Motor neuron (in vitro differentiated cells): ENCODE results near the gene LMCD1. TPM values are rescaled to one million over a fixed set of nuclear protein-coding genes. Genes with fewer than 3 reads are reported as not detected.

Experiments used
- ATAC-seq, 8 experiments: fragments of 200-7000 bp; cut with Tn5 transposase; replicated peaks in 6 of 8; 2 replicates each; pipeline ENCODE4 v1.8.0; 2021; ENCODE audit warnings: mild to moderate bottlenecking in 8 of 8, moderate library complexity in 8 of 8
- H3K27ac ChIP-seq, 2 donors: fragments of 250-450 bp; sonication (Bioruptor Pico); 2 replicates each; pipeline ENCODE4 v1.9.0; 2021; ENCODE audit warnings: antibody characterized with exemption in 2 of 2, mild to moderate bottlenecking in 2 of 2, moderate library complexity in 1 of 2
- H3K4me1 ChIP-seq, 2 donors: fragments of 250-450 bp; sonication (Bioruptor Pico); replicated peaks in 1 of 2; 2 replicates each; pipeline ENCODE4 v1.6.1; 2021; ENCODE audit warnings: antibody characterized with exemption in 2 of 2, mild to moderate bottlenecking in 2 of 2, moderate library complexity in 1 of 2
- H3K4me3 ChIP-seq, 5 donors: fragments of 250-450 bp; sonication (Bioruptor Pico); 2 replicates each; pipeline ENCODE4 v1.9.0; 2021; ENCODE audit warnings: antibody characterized with exemption in 5 of 5, mild to moderate bottlenecking in 5 of 5, moderate library complexity in 4 of 5
- WGBS, 10 experiments: fragments of 450-650 bp; shearing (Covaris generic); methylation state at CpG; one replicate each; pipeline ENCODE4 v1.0.0; 2022; 5-methylcytosine and 5-hydroxymethylcytosine counted together
- in situ Hi-C, 9 experiments: fragments of 400-800 bp; cut with MboI; loops; one replicate each; pipeline ENCODE4 v1.15.0; 2021; ENCODE audit warnings: low sequenced_read_pairs in 9 of 9, low pct_unique_long_range_greater_than_20kb in 2 of 9; ENCODE audit not compliant: unreplicated experiment in 9 of 9
- total RNA-seq, 8 experiments: library from RNA; unstranded; fragments of 300-600 nt; gene quantifications; 2 replicates each; pipeline versions ENCODE4 v1.2.3 to v1.2.4, GENCODE V29; 2022

The LMCD1 gene
- total RNA-seq, 8 experiments from 2014 or later: 1.8 to 57.1 (median 5.3) TPM

- in situ Hi-C loops: no loop called here
These were observed 60.5 kb downstream of the LMCD1 start for GRCh38 chr3:8562081-8562595.

DNA sequence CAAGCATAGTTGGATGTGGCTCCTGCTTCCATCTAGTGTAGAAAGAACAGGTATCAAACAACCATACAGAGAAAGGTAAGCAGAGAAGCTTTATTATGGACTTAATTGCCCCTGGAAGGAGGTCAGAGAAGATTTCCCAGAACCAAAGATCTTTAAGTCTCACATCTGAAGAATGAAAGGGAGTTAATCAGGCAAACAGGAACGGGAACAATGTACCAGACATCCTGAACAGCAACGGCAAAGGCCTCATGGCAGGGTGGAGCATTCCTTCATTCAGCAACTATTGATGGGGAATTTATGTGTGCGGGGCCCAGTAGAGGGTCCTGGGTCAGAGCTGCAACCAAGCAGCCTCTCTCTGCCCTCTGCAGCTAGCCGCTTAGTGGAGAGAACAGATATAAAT lies 61.5 kb downstream of the LMCD1 start:
- no peak overlapping the region for H3K27ac ChIP-seq
- 40 to 100% (median 80%) methylated on average over 1 to 3 of the region's 4 CpGs; no CpG with 5 or more reads in 1 of the 10 experiments for WGBS, 10 experiments
- H3K4me3 ChIP-seq: no peak overlapping the region
- in situ Hi-C loops: no loop called here
- ATAC-seq: no peak
- H3K4me1 ChIP-seq: no peaks in the 10 kb centered on the region

More at GRCh38 chr3:8562081-8562595, 60.5 kb downstream of the LMCD1 start:
- no peak overlapping the region for H3K4me3 ChIP-seq
- no peak overlapping the region for H3K27ac ChIP-seq
- ATAC-seq: no peak
- WGBS, 10 experiments: 83 to 100% (median 100%) methylated on average over 1 to 2 of the region's 3 CpGs; no CpG with 5 or more reads in 5 of the 10 experiments
- H3K4me1 ChIP-seq: no peaks in the 10 kb centered on the region

- WGBS, 10 experiments: 89 to 100% (median 100%) methylated on average over 1 to 4 of the region's 4 CpGs; no CpG with 5 or more reads in 1 of the 10 experiments
- Histone ChIP-seq H3K27ac (no peak overlapping the region), H3K4me3 (no peak overlapping the region), H3K4me1 (no peaks in the 10 kb centered on the region)
- no peak for ATAC-seq
- in situ Hi-C loops: no loop called here
These were observed 62.0 kb downstream of the LMCD1 start for GRCh38 chr3:8563597-8563996.

DNA sequence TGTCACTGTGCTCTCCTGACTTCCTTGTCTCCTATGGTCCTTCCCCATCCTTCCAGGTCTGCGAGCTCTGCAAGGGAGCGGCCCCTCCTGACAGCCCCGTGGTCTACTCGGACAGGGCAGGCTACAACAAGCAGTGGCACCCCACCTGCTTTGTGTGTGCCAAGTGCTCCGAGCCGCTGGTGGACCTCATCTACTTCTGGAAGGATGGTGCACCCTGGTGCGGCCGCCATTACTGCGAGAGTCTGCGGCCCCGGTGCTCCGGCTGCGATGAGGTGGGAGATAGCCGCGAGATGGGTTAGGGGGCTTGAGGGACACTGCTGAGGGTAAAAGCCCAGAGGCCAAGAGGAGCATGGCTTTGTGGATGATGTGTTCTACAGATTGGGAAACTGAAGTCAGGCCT lies 63.8 kb downstream of the LMCD1 start:
- in situ Hi-C loops: no loop called here
- WGBS, 10 experiments: 95 to 100% (median 99%) methylated on average over 2 to 10 of the region's 15 CpGs; no CpG with 5 or more reads in 5 of the 10 experiments
- no peaks in the 10 kb centered on the region for H3K4me1 ChIP-seq
- ATAC-seq: no peak
- no peak overlapping the region for H3K27ac ChIP-seq
- no peak overlapping the region for H3K4me3 ChIP-seq

DNA sequence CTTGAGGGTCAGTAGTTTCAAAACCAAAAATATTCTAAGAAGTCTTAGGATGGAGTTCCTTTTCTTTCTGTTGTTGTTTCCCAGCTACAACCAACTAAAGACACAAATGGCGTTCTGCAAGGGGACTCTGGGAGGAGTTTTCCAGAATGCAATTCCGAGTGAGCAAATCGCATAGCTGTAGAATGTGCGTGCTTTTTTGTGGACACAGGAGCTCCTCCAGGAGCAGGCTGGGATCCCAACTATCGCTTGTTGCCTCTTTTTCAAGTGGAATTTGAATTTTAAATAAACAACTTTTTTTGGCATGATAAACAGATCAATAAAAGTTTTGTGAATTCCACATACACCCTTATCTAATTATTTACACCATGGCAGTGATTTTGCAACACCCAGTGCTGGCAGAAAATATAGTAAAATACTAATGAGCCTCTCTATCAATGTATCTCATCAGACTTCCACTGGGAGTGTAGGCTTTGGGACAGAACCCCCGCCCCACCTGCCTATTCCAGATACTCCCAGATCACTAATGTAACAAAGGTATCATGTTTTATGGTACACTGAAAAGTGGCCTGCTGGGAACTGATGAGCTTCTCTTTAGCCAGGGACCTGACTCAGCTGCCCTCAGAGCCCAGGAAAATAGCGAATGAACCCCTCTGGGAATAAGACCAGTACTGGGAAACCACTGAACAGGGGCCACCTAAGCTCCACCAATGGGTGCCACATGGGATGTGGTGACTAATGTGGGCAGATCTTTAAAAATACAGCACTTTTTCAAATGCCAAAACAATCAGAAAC lies 66.4 kb downstream of the LMCD1 start:
- in situ Hi-C loops: no loop called here
- no peak for ATAC-seq
- H3K4me3 ChIP-seq: no peak overlapping the region
- H3K4me1 ChIP-seq: no peaks in the 10 kb centered on the region
- 70 to 100% (median 90%) methylated on average over 2 to 6 of the region's 7 CpGs; no CpG with 5 or more reads in 1 of the 10 experiments for whole genome bisulfite sequencing, 10 experiments
- H3K27ac ChIP-seq: no peak overlapping the region

DNA sequence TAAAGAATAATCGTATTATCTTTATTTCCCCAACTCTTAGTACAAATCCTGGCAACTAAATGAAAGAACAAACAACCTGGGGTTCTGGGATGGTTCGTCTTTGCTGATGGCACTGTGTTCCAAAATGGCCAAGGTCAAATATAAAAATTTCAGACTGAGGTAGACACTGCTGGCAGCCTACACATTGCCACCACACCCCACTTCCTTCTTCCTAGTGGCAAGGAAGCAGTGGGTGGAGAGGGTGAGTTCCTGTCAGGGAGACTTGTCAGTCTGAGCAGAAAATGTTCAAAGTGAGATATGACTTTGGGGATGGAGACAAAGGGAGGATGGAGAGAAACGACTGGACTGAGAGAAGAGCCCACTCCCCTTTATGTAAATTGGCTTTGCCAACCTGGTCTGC lies 69.6 kb downstream of the LMCD1 start:
- no peak for ATAC-seq
- H3K4me3 ChIP-seq: no peak overlapping the region
- 33 to 100% (median 77%) methylated on average over 1 to 3 of the region's 3 CpGs; no CpG with 5 or more reads in 2 of the 10 experiments for WGBS, 10 experiments
- no peak overlapping the region for H3K27ac ChIP-seq
- in situ Hi-C loops: no loop called here
- no peaks in the 10 kb centered on the region for H3K4me1 ChIP-seq

DNA sequence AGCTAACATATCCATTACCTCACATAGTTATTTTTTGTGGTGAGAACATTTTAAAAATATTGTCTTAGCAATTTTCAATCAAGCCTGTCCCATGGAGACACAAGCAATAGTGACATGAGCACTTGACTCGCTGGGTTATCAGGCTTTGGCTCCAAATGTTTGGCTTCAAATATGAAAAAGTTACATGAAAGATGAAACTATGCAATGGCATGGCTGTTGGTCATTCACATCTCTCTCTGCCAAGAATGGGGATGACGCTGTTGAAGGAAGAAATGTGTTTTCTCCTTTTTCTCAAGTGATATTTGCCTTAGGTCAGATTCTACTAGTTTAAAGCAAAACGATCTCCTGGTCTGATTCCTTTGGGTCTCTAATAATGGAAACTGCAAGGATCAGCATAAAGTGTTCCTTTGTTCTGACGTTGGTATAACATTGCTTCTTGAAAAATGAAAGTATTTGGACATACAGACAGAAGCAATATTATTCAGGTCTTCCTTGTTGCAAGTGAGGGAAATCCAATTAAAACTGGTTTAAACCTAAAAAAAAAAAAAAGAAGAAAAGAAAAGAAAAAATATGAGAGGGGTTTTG lies 71.8 kb downstream of the LMCD1 start:
- in situ Hi-C loops: no loop called here
- 11 to 100% (median 76%) methylated on average over 2 to 4 of the region's 4 CpGs for WGBS, 10 experiments
- no peak for ATAC-seq
- no peak overlapping the region for H3K4me3 ChIP-seq
- H3K27ac ChIP-seq: no peak overlapping the region
- H3K4me1 ChIP-seq: no peaks in the 10 kb centered on the region

- Histone ChIP-seq H3K4me3 (no peak overlapping the region), H3K4me1 (no peaks in the 10 kb centered on the region), H3K27ac (no peak overlapping the region)
- peak in 2 of 8 experiments; percentile 22 to 60 for ATAC-seq
- 30 to 100% (median 76%) methylated on average over 1 to 2 of the region's 2 CpGs; no CpG with 5 or more reads in 2 of the 10 experiments for WGBS, 10 experiments
- in situ Hi-C loops: no loop called here
These were observed 72.5 kb downstream of the LMCD1 start for GRCh38 chr3:8574040-8574669.

DNA sequence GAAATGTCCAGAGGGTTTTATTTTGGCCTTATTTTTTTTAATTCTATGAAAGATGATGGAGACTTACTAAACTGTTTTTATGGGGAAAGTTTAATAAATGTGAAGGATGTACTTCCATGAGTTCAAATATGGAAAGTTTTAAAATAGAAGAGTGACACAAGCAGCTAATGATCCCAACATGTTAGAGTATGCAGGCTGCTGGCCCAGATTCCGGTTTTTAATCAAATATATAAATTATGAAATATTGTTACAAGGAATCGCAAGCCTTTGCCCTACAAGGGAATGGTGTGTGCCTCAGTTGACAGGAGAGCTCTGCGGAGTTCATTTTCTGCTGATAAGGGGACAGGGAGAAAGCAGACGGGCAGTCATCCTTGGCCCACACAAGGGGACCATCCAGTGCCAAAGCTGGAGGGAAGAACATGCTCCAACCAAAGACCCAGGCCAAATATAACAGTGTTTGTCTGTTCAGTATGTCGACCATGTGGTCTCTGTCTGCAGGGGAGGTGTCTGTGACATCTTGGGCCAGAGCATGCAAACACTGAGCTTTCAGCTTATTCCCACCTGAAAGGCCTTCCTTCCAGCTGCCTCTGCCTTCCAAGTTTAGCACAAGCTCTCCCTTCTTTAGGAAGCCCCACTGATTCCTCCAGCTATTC lies 73.2 kb downstream of the LMCD1 start:
- in situ Hi-C loops: no loop called here
- no peak overlapping the region for H3K4me3 ChIP-seq
- H3K27ac ChIP-seq: no peak overlapping the region
- H3K4me1 ChIP-seq: no peaks in the 10 kb centered on the region
- no peak for ATAC-seq
- WGBS, 10 experiments: 0 to 94% (median 83%) methylated on average over 1 to 4 of the region's 5 CpGs; no CpG with 5 or more reads in 1 of the 10 experiments

- 50 to 100% (median 84%) methylated on average over 1 to 5 of the region's 5 CpGs; no CpG with 5 or more reads in 1 of the 10 experiments for WGBS, 10 experiments
- in situ Hi-C loops: no loop called here
- Histone ChIP-seq H3K4me1 (no peaks in the 10 kb centered on the region), H3K4me3 (no peak overlapping the region), H3K27ac (no peak overlapping the region)
- no peak for ATAC-seq
These were observed 73.9 kb downstream of the LMCD1 start for GRCh38 chr3:8575364-8576104.

DNA sequence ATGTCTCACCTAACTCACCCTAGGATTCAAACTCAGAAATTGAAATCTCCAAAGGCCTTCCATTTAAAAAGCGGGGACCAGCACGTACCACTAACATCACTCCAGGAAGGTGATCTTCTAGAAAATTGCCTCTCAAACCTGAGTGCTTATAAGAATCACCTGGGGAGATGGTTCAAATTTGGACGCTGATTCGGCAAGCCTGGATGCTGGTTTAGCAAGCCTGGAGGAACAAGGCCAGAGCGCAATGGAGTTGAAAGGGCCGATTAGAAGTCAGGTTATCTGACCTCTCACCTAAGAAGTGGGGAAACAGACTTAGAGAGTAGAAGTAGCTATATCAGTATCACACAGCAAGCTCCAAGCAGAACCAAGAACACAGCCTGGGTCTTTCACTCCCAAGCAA lies 74.8 kb downstream of the LMCD1 start:
- 67 to 100% (median 96%) methylated on average over 1 to 5 of the region's 6 CpGs; no CpG with 5 or more reads in 3 of the 10 experiments for WGBS, 10 experiments
- no peak for ATAC-seq
- H3K27ac ChIP-seq: no peak overlapping the region
- no peak overlapping the region for H3K4me3 ChIP-seq
- H3K4me1 ChIP-seq: no peaks in the 10 kb centered on the region
- in situ Hi-C loops: no loop called here

DNA sequence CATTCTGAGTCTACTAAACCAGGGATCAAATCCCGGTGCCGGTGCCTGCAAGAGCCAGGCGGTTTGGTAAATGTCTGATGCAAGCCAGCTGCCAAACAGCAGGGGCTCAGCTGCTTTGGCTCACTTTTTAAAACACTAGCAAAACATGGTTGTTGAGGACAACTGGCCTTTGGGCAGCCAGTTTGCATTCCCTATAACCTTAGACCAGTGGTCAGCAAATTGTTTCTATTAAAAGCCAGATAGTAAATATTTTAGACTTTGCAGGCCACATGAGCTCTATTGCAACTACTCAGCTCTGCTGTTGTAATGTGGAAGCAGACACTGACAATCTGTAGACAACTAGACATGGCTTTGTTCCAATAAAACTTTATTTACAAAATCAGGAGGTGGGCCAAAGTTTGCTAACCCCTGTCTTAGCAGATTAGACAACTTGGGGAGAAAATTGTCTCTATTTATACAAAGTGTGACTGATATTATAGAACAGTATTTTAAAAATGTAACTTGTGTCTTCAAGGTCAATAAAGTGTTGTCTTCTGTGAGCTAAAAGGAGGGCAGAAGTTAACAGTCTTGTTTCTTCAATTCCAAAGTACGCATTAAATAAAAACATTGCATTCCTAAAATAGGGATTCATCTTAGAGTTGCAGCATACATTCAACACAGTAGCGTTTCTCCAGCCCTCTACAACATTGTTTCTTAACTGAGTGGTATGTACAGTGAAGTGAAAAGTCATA lies 75.4 kb downstream of the LMCD1 start:
- H3K4me1 ChIP-seq: no peaks in the 10 kb centered on the region
- ATAC-seq: no peak
- no peak overlapping the region for H3K4me3 ChIP-seq
- WGBS, 10 experiments: 50 to 100% (median 90%) methylated on average over 1 to 5 of the region's 5 CpGs; no CpG with 5 or more reads in 1 of the 10 experiments
- in situ Hi-C loops: no loop called here
- no peak overlapping the region for H3K27ac ChIP-seq
